DND-41 (cell line): ENCODE results near the gene C9orf78.

Experiments
- ATAC-seq: fragments of 200-7000 bp; cut with Tn5 transposase; 3 replicates; pipeline ENCODE4 v1.9.1; 2021; ENCODE audit warnings: low read depth; ENCODE audit not compliant: insufficient read depth
- DNase-seq: peaks from one replicate; pipeline ENCODE4 v3.0.0-alpha.2; 2020
- H2AFZ ChIP-seq: 2 replicates; pipeline ENCODE4 v1.6.0; 2012; ENCODE audit warnings: low read depth, low read length
- H3K27ac ChIP-seq: 2 replicates; pipeline ENCODE4 v1.5.1; 2012; ENCODE audit warnings: low read length, inconsistent platforms
- H3K27me3 ChIP-seq: fragments of 200-600 bp; sonication (generic); 2 replicates; pipeline ENCODE4 v1.6.0; 2012; ENCODE audit warnings: low read length, mild to moderate bottlenecking, inconsistent platforms; ENCODE audit not compliant: insufficient read depth, poor library complexity
- H3K36me3 ChIP-seq: 2 replicates; pipeline ENCODE4 v1.5.1; 2012; ENCODE audit warnings: low read length, inconsistent platforms; ENCODE audit not compliant: insufficient read depth
- H3K4me1 ChIP-seq: 2 replicates; pipeline ENCODE4 v1.5.1; 2012; ENCODE audit warnings: mild to moderate bottlenecking, low read length; ENCODE audit not compliant: insufficient read depth
- H3K4me2 ChIP-seq: 2 replicates; pipeline ENCODE4 v1.6.0; 2012; ENCODE audit warnings: mild to moderate bottlenecking, moderate library complexity, low read length, inconsistent platforms; ENCODE audit not compliant: insufficient read depth
- H3K4me3 ChIP-seq, 2 experiments: fragments of 200-600 bp in 1 of 2; shearing (Covaris generic) in 1 of 2; 2 replicates each; pipeline ENCODE4 v1.5.1; 2012 to 2016; ENCODE audit warnings: inconsistent platforms in 2 of 2, low read length in 2 of 2, mild to moderate bottlenecking in 2 of 2, low read depth in 1 of 2, moderate library complexity in 1 of 2
- H3K79me2 ChIP-seq: 2 replicates; pipeline ENCODE4 v1.6.0; 2012; ENCODE audit warnings: low read length, inconsistent platforms; ENCODE audit not compliant: insufficient read depth
- H3K9ac ChIP-seq: 2 replicates; pipeline ENCODE4 v1.6.0; 2012; ENCODE audit warnings: low read depth, mild to moderate bottlenecking, inconsistent platforms, low read length, moderate library complexity
- H3K9me3 ChIP-seq: 2 replicates; pipeline ENCODE4 v1.5.1; 2012; ENCODE audit warnings: low read length, moderate library complexity, mild to moderate bottlenecking, inconsistent platforms; ENCODE audit not compliant: insufficient read depth, severe bottlenecking
- H4K20me1 ChIP-seq: 2 replicates; pipeline ENCODE4 v1.6.0; 2012; ENCODE audit warnings: low read length; ENCODE audit not compliant: insufficient read depth
- EZH2 ChIP-seq: IDR thresholded peaks from 3 replicates; pipeline ENCODE4 v1.6.1; 2012; ENCODE audit warnings: borderline replicate concordance, low read depth, mild to moderate bottlenecking, moderate library complexity, low read length, inconsistent platforms; ENCODE audit not compliant: severe bottlenecking
- TF ChIP-seq, protein P1 (sequence below): IDR thresholded peaks from 2 replicates; pipeline ENCODE4 v1.5.1; 2012; ENCODE audit warnings: borderline replicate concordance, low read length, moderate library complexity, mild to moderate bottlenecking; ENCODE audit not compliant: poor library complexity, severe bottlenecking; ENCODE audit errors: extremely low read depth

C9orf78 gene

DNA sequence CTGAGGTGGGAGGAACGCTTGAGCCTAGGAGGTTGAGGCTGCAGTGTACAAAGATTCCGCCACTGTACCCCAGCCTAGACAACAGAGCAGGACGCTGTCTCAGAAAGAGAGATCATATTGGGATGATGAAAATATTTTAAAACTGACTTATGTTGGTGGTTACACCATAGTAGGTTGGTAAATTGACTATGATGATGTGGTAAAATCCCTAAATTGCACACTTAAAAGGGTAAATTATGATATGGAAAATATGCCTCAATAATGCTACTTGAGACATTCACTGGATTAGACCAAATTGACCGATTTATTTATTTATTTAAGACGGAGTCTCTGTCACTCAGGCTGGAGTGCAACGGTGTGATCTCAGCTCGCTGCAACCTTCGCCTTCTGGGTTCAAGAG, 53.9 kb downstream of the C9orf78 start:
- H3K9ac ChIP-seq: no peak overlapping the region
- H4K20me1 ChIP-seq: no peaks in the 10 kb centered on the region; the same call in 1 of the 2 replicates
- H3K27ac ChIP-seq: no peak overlapping the region
- ATAC-seq (no peak), DNase-seq (no peak)
- peaks cover 7% of the 10 kb centered on the region for H3K27me3 ChIP-seq
- no peaks in the 10 kb centered on the region for H3K9me3 ChIP-seq
- TF ChIP-seq, protein P1, sequence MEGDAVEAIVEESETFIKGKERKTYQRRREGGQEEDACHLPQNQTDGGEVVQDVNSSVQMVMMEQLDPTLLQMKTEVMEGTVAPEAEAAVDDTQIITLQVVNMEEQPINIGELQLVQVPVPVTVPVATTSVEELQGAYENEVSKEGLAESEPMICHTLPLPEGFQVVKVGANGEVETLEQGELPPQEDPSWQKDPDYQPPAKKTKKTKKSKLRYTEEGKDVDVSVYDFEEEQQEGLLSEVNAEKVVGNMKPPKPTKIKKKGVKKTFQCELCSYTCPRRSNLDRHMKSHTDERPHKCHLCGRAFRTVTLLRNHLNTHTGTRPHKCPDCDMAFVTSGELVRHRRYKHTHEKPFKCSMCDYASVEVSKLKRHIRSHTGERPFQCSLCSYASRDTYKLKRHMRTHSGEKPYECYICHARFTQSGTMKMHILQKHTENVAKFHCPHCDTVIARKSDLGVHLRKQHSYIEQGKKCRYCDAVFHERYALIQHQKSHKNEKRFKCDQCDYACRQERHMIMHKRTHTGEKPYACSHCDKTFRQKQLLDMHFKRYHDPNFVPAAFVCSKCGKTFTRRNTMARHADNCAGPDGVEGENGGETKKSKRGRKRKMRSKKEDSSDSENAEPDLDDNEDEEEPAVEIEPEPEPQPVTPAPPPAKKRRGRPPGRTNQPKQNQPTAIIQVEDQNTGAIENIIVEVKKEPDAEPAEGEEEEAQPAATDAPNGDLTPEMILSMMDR: no peak
- no peak for TF ChIP-seq EZH2
- H2AFZ ChIP-seq: no peak overlapping the region
- peaks cover 9% of the 10 kb centered on the region for H3K4me1 ChIP-seq
- no peak overlapping the region for H3K4me2 ChIP-seq
- H3K4me3 ChIP-seq: no peak overlapping the region
- H3K36me3 ChIP-seq: no peaks in the 10 kb centered on the region
- no peaks in the 10 kb centered on the region for H3K79me2 ChIP-seq

DNA sequence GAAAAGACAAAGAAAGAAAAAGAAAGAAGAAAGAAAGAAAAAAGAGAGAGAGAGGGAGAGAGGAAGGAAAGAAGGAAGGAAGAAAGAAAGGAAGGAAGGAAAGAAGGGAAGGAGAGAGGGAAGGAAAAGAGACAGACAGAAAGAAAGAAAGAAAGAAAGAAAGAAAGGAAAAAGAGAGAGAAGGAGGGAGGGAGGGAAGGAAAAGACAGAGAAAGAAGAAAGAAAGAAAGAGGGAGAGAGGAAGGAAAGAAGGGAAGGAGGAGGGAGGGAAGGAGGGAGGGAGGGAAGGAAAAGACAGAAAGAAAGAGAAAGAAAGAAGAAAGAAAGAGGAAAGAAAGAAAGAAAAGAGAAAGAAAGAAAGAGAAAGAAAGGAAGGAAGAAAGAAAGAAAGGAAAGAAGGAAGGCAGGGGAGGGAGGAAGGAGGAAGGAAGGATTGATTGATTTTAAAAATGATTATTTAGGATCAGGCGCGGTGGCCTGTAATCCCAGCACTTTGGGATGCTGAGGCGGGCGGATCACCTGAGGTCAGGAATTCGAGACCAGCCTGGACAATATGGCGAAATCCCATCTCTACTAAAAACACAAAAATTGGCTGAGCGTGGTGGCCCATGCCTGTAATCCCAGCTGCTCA, 55.4 kb downstream of the C9orf78 start:
- Histone ChIP-seq H3K27me3 (peaks cover 7% of the 10 kb centered on the region), H3K9ac (no peak overlapping the region), H2AFZ (no peak overlapping the region), H3K9me3 (no peaks in the 10 kb centered on the region), H4K20me1 (no peaks in the 10 kb centered on the region; the same call in 1 of the 2 replicates), H3K27ac (no peak overlapping the region), H3K4me1 (peaks cover 9% of the 10 kb centered on the region), H3K79me2 (no peaks in the 10 kb centered on the region), H3K4me2 (no peak overlapping the region), H3K4me3 (no peak overlapping the region), H3K36me3 (no peaks in the 10 kb centered on the region)
- ATAC-seq (no peak), DNase-seq (no peak)
- no peak for TF ChIP-seq EZH2
- TF ChIP-seq, protein P1: no peak

DNA sequence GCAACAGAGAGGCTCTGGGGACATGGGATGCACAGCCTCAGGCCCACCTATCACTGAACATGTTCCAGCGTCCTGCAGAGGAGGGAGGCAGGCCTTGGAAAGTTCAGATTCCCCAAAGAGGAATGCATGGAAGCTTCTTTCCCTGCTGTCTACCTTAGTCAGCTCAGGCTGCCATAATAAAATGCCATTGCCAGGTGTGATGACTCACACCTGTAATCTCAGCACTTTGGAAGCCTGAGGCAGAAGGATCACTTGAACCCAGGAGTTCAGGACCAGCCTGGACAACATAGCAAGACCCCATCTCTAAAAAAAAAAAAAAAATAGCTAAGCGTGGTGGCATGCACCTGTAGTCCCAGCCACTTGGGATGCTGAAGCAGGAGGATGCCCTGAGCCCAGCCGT, 56.6 kb downstream of the C9orf78 start:
- Histone ChIP-seq H2AFZ (no peak overlapping the region), H3K9me3 (no peaks in the 10 kb centered on the region), H4K20me1 (no peaks in the 10 kb centered on the region; the same call in 1 of the 2 replicates), H3K27me3 (peaks cover 7% of the 10 kb centered on the region), H3K79me2 (no peaks in the 10 kb centered on the region), H3K4me2 (no peak overlapping the region), H3K4me3 (no peak overlapping the region), H3K27ac (no peak overlapping the region), H3K4me1 (peaks cover 9% of the 10 kb centered on the region), H3K9ac (no peak overlapping the region), H3K36me3 (no peaks in the 10 kb centered on the region)
- DNase-seq (no peak), ATAC-seq (no peak)
- no peak for TF ChIP-seq EZH2
- TF ChIP-seq, protein P1: no peak
